ENCODE data around the gene CYP27B1.

- TF ChIP-seq CTCF (IDR thresholded peaks at IDR 0.05) (no peak), POLR2AphosphoS5 (IDR thresholded peaks at IDR 0.05) (no peak)
Observed at GRCh38 chr12:57753756-57754337, 13.0 kb downstream of the CYP27B1 start.

Measured in breast epithelium (tissue), 3 donors.